Measurements from ENCODE around the gene WDR17. TPM values are rescaled to one million over a fixed set of nuclear protein-coding genes. Genes with fewer than 3 reads are reported as not detected.
A peak's percentile ranks its signal among the peaks of the same experiment; 100 is the strongest.

Gene WDR17
- total RNA-seq, 4 donors from 2014 or later: 4.0 to 14.6 (median 4.7) TPM

DNA sequence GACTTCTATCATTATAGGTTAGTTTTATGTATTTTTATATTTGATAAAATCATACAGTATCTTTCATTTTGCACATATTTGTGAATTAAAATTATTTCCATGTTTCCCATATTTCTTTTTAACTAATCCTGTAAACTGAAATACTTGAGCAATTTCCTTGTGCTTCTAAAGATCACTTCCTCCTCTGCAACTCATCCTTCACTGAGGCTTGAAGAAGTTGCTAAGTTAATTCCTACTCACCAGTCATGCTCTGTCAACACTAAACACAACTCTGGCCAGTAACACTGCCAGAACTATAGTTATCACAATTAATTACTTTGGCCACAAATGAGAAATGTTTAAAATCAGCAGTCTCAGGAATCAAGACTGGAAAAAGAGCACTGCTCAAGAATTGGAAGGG is 123.0 kb downstream of the WDR17 start:
- TF ChIP-seq POLR2AphosphoS5 (IDR thresholded peaks at IDR 0.05) (no peak), EP300 (IDR thresholded peaks at IDR 0.05) (no peak), POLR2A (IDR thresholded peaks at IDR 0.05) (no peak)
- TF ChIP-seq, protein P1, sequence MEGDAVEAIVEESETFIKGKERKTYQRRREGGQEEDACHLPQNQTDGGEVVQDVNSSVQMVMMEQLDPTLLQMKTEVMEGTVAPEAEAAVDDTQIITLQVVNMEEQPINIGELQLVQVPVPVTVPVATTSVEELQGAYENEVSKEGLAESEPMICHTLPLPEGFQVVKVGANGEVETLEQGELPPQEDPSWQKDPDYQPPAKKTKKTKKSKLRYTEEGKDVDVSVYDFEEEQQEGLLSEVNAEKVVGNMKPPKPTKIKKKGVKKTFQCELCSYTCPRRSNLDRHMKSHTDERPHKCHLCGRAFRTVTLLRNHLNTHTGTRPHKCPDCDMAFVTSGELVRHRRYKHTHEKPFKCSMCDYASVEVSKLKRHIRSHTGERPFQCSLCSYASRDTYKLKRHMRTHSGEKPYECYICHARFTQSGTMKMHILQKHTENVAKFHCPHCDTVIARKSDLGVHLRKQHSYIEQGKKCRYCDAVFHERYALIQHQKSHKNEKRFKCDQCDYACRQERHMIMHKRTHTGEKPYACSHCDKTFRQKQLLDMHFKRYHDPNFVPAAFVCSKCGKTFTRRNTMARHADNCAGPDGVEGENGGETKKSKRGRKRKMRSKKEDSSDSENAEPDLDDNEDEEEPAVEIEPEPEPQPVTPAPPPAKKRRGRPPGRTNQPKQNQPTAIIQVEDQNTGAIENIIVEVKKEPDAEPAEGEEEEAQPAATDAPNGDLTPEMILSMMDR (IDR thresholded peaks at IDR 0.05): no peak
- no peaks in the 10 kb centered on the region for H3K36me3 ChIP-seq
- no peak for ATAC-seq
- no peaks in the 10 kb centered on the region for H3K9me3 ChIP-seq
- H3K27ac ChIP-seq: no peak overlapping the region
- H3K27me3 ChIP-seq: no peaks in the 10 kb centered on the region
- no peak overlapping the region for H3K4me3 ChIP-seq
- H3K4me1 ChIP-seq: peaks cover 0 to 32% (median 0%) of the 10 kb centered on the region in 3 donors

DNA sequence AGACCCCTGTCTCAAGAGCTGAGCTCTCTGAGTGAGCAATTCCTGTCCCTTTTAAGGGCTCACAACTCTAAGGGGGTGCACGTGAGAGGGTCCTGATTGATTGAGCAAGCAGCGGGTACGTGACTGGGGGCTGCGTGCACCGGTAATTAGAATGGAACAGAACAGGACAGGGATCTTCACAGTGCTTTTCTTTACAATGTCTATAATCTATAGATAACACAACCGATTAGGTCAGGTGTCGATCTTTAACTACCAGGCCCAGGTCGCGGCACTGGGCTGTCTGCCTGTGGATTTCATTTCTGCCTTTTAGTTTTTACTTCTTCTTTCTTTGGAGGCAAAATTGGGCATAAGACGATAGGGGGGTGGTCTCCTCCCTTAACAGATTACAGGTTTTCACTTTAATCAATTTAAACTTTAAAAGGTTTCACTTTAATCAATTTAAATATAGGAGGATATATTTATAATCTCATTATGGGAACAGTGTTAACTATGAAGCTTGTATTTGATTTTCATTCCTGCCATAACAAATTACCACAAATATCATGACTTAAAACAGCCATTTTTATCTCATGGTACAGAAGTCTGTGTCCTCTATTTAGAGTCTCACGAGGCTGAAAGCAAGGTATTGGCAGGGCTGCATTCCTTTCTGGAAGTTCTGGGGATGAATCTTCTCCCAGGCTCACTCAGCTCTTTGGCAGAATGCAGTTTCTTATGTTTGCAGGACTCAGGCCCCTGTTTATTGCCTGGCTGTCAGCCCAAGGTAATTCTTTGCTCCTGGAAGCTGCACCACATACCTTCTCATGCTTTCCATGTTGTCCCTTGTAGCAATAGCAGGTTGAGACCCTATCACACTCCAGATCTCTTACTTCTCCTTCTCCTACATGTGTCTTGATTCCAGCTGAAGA is 124.5 kb downstream of the WDR17 start:
- no peak for TF ChIP-seq POLR2A (IDR thresholded peaks at IDR 0.05)
- TF ChIP-seq, protein P1 (IDR thresholded peaks at IDR 0.05): no peak
- TF ChIP-seq EP300 (IDR thresholded peaks at IDR 0.05): no peak
- TF ChIP-seq POLR2AphosphoS5 (IDR thresholded peaks at IDR 0.05): no peak
- no peaks in the 10 kb centered on the region for H3K36me3 ChIP-seq
- 72 to 74% methylated on average over 8 to 11 of the region's 11 CpGs for WGBS, 2 donors (ENCODE audit: low coverage in 1 of 2)
- no peak for ATAC-seq
- H3K4me1 ChIP-seq: peaks cover 0 to 45% (median 3%) of the 10 kb centered on the region in 3 donors
- H3K27me3 ChIP-seq: no peaks in the 10 kb centered on the region
- H3K4me3 ChIP-seq: no peak overlapping the region
- H3K27ac ChIP-seq: peak overlapping the region in 2 of 4 donors; percentile 28 to 34
- no peaks in the 10 kb centered on the region for H3K9me3 ChIP-seq

DNA sequence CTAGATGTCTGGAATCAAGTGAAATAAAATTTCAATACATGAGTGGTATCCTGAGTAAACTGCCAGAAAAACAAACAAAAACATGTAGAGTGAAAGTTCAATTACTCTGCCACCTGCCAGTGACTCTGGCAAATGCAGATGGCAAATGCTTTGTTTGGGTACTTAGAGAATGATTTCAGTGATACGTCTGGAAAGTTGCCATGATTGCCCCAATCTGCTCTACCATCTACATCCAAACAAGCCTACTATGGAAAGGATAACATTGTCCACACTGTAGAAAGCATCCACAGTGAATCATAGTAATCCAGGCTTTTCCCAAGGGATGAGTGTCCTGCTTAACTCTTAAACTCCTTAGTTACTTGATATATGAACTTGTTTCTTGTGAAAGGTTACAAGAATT is 126.3 kb downstream of the WDR17 start:
- no peak for ATAC-seq
- no peaks in the 10 kb centered on the region for H3K9me3 ChIP-seq
- no peak for TF ChIP-seq POLR2A (IDR thresholded peaks at IDR 0.05)
- no peak for TF ChIP-seq EP300 (IDR thresholded peaks at IDR 0.05)
- TF ChIP-seq, protein P1 (IDR thresholded peaks at IDR 0.05): no peak
- no peak for TF ChIP-seq POLR2AphosphoS5 (IDR thresholded peaks at IDR 0.05)
- H3K4me3 ChIP-seq: no peak overlapping the region
- no peaks in the 10 kb centered on the region for H3K36me3 ChIP-seq
- H3K27me3 ChIP-seq: no peaks in the 10 kb centered on the region
- WGBS, 2 donors (ENCODE audit: low coverage in 1 of 2): 47 to 50% methylated on average over 1 of the region's 1 CpG
- peaks cover 0 to 47% (median 3%) of the 10 kb centered on the region in 3 donors for H3K4me1 ChIP-seq
- H3K27ac ChIP-seq: peak overlapping the region in 2 of 4 donors; percentile 4 to 57

DNA sequence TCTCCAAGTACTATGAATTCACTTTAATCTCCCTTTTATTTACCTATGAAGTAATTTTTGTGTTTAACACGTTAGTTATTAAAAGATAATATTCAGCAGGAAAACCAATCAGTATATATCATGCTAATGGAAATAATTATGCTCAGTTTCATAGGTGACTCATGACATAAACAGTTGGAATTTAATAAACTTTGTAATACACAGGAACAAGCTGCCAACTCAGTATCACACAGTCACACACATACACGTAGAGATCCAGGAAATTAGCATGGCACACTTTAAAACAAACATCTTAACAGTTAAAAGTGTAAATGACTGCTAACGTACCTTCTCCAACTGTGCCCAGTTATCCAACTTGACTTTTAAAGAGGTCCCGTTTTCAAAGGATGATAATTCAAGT is 127.5 kb downstream of the WDR17 start:
- TF ChIP-seq EP300 (IDR thresholded peaks at IDR 0.05) (no peak), POLR2A (IDR thresholded peaks at IDR 0.05) (no peak), POLR2AphosphoS5 (IDR thresholded peaks at IDR 0.05) (peak; percentile 34)
- TF ChIP-seq, protein P1 (IDR thresholded peaks at IDR 0.05): no peak

DNA sequence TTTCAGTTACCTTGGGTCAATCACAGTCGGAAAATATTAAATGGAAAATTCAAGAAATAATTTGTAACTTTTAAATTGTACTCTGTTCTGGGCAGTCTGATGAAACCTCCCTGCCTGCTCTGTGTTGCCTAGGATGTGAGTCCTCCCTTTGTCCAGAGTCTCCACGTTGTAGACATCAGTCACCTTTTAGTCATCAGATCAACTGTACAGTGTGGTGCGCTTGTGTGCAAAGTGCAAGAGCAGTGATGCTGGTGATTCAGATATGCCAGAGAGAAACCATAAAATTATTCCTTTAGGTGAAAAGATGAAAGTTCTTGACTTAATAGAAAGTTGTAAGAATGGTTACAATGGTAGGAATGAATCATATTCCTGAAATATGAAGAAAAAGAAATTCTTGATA is 128.3 kb downstream of the WDR17 start:
- peak overlapping the region in 2 of 4 donors; percentile 57 to 83 for H3K27ac ChIP-seq
- TF ChIP-seq POLR2A (IDR thresholded peaks at IDR 0.05) (no peak), EP300 (IDR thresholded peaks at IDR 0.05) (no peak), POLR2AphosphoS5 (IDR thresholded peaks at IDR 0.05) (no peak)
- TF ChIP-seq, protein P1 (IDR thresholded peaks at IDR 0.05): no peak
- no peaks in the 10 kb centered on the region for H3K9me3 ChIP-seq
- H3K4me3 ChIP-seq: no peak overlapping the region
- no peaks in the 10 kb centered on the region for H3K36me3 ChIP-seq
- peaks cover 0 to 37% (median 3%) of the 10 kb centered on the region in 3 donors for H3K4me1 ChIP-seq
- WGBS, 2 donors (ENCODE audit: low coverage in 1 of 2): 51 to 63% methylated on average over 2 to 3 of the region's 3 CpGs
- no peak for ATAC-seq
- H3K27me3 ChIP-seq: no peaks in the 10 kb centered on the region

More for the DNA sequence above, 127.5 kb downstream of the WDR17 start:
- Histone ChIP-seq H3K27me3 (no peaks in the 10 kb centered on the region), H3K36me3 (no peaks in the 10 kb centered on the region), H3K9me3 (no peaks in the 10 kb centered on the region), H3K4me3 (no peak overlapping the region), H3K27ac (peak overlapping the region in 2 of 4 donors; percentile 57 to 83), H3K4me1 (peaks cover 0 to 37% (median 3%) of the 10 kb centered on the region in 3 donors)
- 13 to 16% methylated on average over 4 of the region's 4 CpGs for WGBS, 2 donors (ENCODE audit: low coverage in 1 of 2)
- ATAC-seq: no peak

All from gastroesophageal sphincter (tissue), 4 donors.